ENCODE data around the gene PCGF1. TPM values are rescaled to one million over a fixed set of nuclear protein-coding genes. Genes with fewer than 3 reads are reported as not detected.
A peak's percentile ranks its signal among the peaks of the same experiment; 100 is the strongest.

The PCGF1 gene
- total and polyA plus RNA-seq, 9 of the 15 experiments (the other 6 are each of a cell fraction or from before 2014, with no cell fraction given), result 20.3 to 45.7 (median 29.3) TPM

- TF ChIP-seq HNRNPLL (IDR thresholded peaks at IDR 0.05; ENCODE audit: low read depth, low read length, poor library complexity, severe bottlenecking) (no peak), TCF7 (IDR thresholded peaks at IDR 0.05; ENCODE audit: borderline replicate concordance) (no peak), BRF1 (IDR thresholded peaks at IDR 0.05; ENCODE audit: borderline replicate concordance, extremely low read depth, insufficient read length) (no peak), JUND (IDR thresholded peaks at IDR 0.05; ENCODE audit: borderline replicate concordance, low read depth, low read length) (peak; percentile 87), JUND (tag; IDR thresholded peaks at IDR 0.05; ENCODE audit: borderline replicate concordance, low read depth, low read length) (peak; percentile 76; the same call in 2 of the 3 replicates), FOXK1 (CRISPR knock-in tag; IDR thresholded peaks at IDR 0.05; ENCODE audit: borderline replicate concordance) (no peak), TEAD1 (CRISPR knock-in tag; IDR thresholded peaks at IDR 0.05) (peak in 1 of 2 experiments; percentile 2; a peak in 1 of 4 replicates), TBL1XR1 (IDR thresholded peaks at IDR 0.05; ENCODE audit: low read length in 2 of 2) (peak in 1 of 2 experiments; percentile 92; a peak in 2 of 4 replicates), SMARCA4 (IDR thresholded peaks at IDR 0.05) (no peak), ZNF263 (CRISPR knock-in tag; IDR thresholded peaks at IDR 0.05; ENCODE audit: borderline replicate concordance) (peak; percentile 27; the same call in 1 of the 2 replicates), CBX5 (IDR thresholded peaks at IDR 0.05; ENCODE audit: borderline replicate concordance, low read depth) (no peak), TCFL5 (CRISPR knock-in tag; conservative IDR thresholded peaks at IDR 0.05) (no peak), NKRF (IDR thresholded peaks at IDR 0.05; ENCODE audit: borderline replicate concordance) (no peak), RHOXF2B (CRISPR knock-in tag; conservative IDR thresholded peaks at IDR 0.05) (no peak), CHD4 (IDR thresholded peaks at IDR 0.05; ENCODE audit: insufficient read depth, insufficient replicate concordance, low read depth, low read length, poor library complexity, severe bottlenecking) (no peak), ZNF232 (CRISPR knock-in tag; IDR thresholded peaks at IDR 0.05) (no peak)
- TF ChIP-seq, protein P1, sequence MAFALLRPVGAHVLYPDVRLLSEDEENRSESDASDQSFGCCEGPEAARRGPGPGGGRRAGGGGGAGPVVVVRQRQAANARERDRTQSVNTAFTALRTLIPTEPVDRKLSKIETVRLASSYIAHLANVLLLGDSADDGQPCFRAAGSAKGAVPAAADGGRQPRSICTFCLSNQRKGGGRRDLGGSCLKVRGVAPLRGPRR (CRISPR knock-in tag; IDR thresholded peaks at IDR 0.05), result no peak
- TF ChIP-seq, protein P2, sequence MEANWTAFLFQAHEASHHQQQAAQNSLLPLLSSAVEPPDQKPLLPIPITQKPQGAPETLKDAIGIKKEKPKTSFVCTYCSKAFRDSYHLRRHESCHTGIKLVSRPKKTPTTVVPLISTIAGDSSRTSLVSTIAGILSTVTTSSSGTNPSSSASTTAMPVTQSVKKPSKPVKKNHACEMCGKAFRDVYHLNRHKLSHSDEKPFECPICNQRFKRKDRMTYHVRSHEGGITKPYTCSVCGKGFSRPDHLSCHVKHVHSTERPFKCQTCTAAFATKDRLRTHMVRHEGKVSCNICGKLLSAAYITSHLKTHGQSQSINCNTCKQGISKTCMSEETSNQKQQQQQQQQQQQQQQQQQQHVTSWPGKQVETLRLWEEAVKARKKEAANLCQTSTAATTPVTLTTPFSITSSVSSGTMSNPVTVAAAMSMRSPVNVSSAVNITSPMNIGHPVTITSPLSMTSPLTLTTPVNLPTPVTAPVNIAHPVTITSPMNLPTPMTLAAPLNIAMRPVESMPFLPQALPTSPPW (CRISPR knock-in tag; IDR thresholded peaks at IDR 0.05), result peak; percentile 98
- TF ChIP-seq, protein P3, sequence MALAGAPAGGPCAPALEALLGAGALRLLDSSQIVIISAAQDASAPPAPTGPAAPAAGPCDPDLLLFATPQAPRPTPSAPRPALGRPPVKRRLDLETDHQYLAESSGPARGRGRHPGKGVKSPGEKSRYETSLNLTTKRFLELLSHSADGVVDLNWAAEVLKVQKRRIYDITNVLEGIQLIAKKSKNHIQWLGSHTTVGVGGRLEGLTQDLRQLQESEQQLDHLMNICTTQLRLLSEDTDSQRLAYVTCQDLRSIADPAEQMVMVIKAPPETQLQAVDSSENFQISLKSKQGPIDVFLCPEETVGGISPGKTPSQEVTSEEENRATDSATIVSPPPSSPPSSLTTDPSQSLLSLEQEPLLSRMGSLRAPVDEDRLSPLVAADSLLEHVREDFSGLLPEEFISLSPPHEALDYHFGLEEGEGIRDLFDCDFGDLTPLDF (CRISPR knock-in tag; IDR thresholded peaks at IDR 0.05), result peak; percentile 82
These were observed 46.7 kb upstream of the PCGF1 start, which contains the start of the genes DOK1 and LOXL3 (continued) for GRCh38 chr2:74553892-74554819.

Data from K562 (cell line).